Stimulated activated CD4-positive, alpha-beta T cell treated with anti-CD3 and anti-CD28 coated beads, Interleukin-1b, Interleukin-23, amount 100 ng/mL, for 48 hours (primary cell): ENCODE results near the gene FRZB.
"Not testable (repeated sequence)": the region's sequence is repeated elsewhere in the genome, so short reads cannot be mapped to it uniquely, and the experiment has no call there.

ENCODE experiments used
- DNase-seq: peaks from one replicate; pipeline ENCODE4 v3.0.0-alpha.2; 2020

FRZB gene

GRCh38 chr2:182887753-182888415 lies 21.4 kb upstream of the FRZB start:
- no peak for DNase-seq

- no peak for DNase-seq
Measured at GRCh38 chr2:182887093-182887492, 20.7 kb upstream of the FRZB start.

- DNase-seq: no peak
Measured at GRCh38 chr2:182885771-182886170, 19.3 kb upstream of the FRZB start.

- DNase-seq: no peak
Measured at GRCh38 chr2:182883451-182883850, 17.0 kb upstream of the FRZB start.

GRCh38 chr2:182880100-182880499 lies 13.7 kb upstream of the FRZB start:
- not testable (repeated sequence) for DNase-seq

GRCh38 chr2:182876653-182877052 lies 10.2 kb upstream of the FRZB start:
- not testable (repeated sequence) for DNase-seq

- DNase-seq: peak; percentile 2
Measured at GRCh38 chr2:182870227-182870626, 3.8 kb upstream of the FRZB start.

- no peak for DNase-seq
Measured at GRCh38 chr2:182868054-182868796, 1.8 kb upstream of the FRZB start.

GRCh38 chr2:182867426-182868053 lies 1.1 kb upstream of the FRZB start:
- no peak for DNase-seq

GRCh38 chr2:182866095-182866460 lies 359 bp downstream of the FRZB start:
- DNase-seq: no peak

- DNase-seq: no peak
Measured at GRCh38 chr2:182864949-182865570, 1.4 kb downstream of the FRZB start.

- no peak for DNase-seq
Measured at GRCh38 chr2:182863642-182864041, 2.8 kb downstream of the FRZB start.

- no peak for DNase-seq
Measured at GRCh38 chr2:182862091-182862490, 4.3 kb downstream of the FRZB start.

- DNase-seq: no peak
Measured at GRCh38 chr2:182860858-182861257, 5.6 kb downstream of the FRZB start.

- no peak for DNase-seq
Measured at GRCh38 chr2:182858671-182859070, 7.8 kb downstream of the FRZB start.

- DNase-seq: no peak
Measured at GRCh38 chr2:182855376-182855775, 11.1 kb downstream of the FRZB start.

- no peak for DNase-seq
Measured at GRCh38 chr2:182854375-182855105, 11.9 kb downstream of the FRZB start.

GRCh38 chr2:182852801-182853200 lies 13.6 kb downstream of the FRZB start:
- no peak for DNase-seq

GRCh38 chr2:182852090-182852489 lies 14.3 kb downstream of the FRZB start:
- no peak for DNase-seq

- no peak for DNase-seq
Measured at GRCh38 chr2:182845794-182846417, 20.5 kb downstream of the FRZB start.

- no peak for DNase-seq
Measured at GRCh38 chr2:182836451-182836850, 30.0 kb downstream of the FRZB start.

- DNase-seq: no peak
Measured at GRCh38 chr2:182834293-182834692, 32.1 kb downstream of the FRZB start.
